ENCODE measurements around the gene LRP1-AS. TPM values are rescaled to one million over a fixed set of nuclear protein-coding genes. Genes with fewer than 3 reads are reported as not detected.

The LRP1-AS gene
- total and polyA plus RNA-seq, 10 of the 15 experiments (the other 5 are each of a cell fraction or from before 2014, with no cell fraction given): not detected

GRCh38 chr12:57110104-57111030 is 37.1 kb downstream of the LRP1-AS start (continued):
- no peak for TF ChIP-seq ZBTB11 (CRISPR knock-in tag; IDR thresholded peaks at IDR 0.05)
- no peak for TF ChIP-seq BCL11A (IDR thresholded peaks at IDR 0.05; ENCODE audit: low read depth, low read length)
- no peak for TF ChIP-seq SUZ12 (IDR thresholded peaks at IDR 0.05; ENCODE audit: unreplicated experiment)
- TF ChIP-seq CHD2 (IDR thresholded peaks at IDR 0.05; ENCODE audit: borderline replicate concordance, low read depth, low read length): no peak
- TF ChIP-seq EGR1 (IDR thresholded peaks at IDR 0.05; ENCODE audit: borderline replicate concordance in 1 of 2, low read depth in 2 of 2, low read length in 2 of 2): no peak
- no peak for TF ChIP-seq STAT3 (IDR thresholded peaks at IDR 0.05; ENCODE audit: low read depth, low read length)
- TF ChIP-seq IRF5 (IDR thresholded peaks at IDR 0.05; ENCODE audit: borderline replicate concordance): no peak
- TF ChIP-seq SIN3A (IDR thresholded peaks at IDR 0.05; ENCODE audit: low read depth, low read length): no peak; the same call in 1 of the 2 replicates
- TF ChIP-seq NR2F1 (conservative IDR thresholded peaks at IDR 0.05): peak; percentile 62
- 0 out of 2 replicates have a peak, but pooled peaks have one; percentile 43 for TF ChIP-seq IRF4 (IDR thresholded peaks at IDR 0.05; ENCODE audit: low read depth, low read length)
- TF ChIP-seq, protein P1, sequence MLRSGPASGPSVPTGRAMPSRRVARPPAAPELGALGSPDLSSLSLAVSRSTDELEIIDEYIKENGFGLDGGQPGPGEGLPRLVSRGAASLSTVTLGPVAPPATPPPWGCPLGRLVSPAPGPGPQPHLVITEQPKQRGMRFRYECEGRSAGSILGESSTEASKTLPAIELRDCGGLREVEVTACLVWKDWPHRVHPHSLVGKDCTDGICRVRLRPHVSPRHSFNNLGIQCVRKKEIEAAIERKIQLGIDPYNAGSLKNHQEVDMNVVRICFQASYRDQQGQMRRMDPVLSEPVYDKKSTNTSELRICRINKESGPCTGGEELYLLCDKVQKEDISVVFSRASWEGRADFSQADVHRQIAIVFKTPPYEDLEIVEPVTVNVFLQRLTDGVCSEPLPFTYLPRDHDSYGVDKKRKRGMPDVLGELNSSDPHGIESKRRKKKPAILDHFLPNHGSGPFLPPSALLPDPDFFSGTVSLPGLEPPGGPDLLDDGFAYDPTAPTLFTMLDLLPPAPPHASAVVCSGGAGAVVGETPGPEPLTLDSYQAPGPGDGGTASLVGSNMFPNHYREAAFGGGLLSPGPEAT (IDR thresholded peaks at IDR 0.05; ENCODE audit: low read depth): peak; percentile 3; the same call in 1 of the 2 replicates
- TF ChIP-seq ASH2L (IDR thresholded peaks at IDR 0.05; ENCODE audit: borderline replicate concordance, low read depth): no peak
- TF ChIP-seq SUPT20H (IDR thresholded peaks at IDR 0.05; ENCODE audit: borderline replicate concordance, control insufficient read depth, low read depth, low read length): no peak
- peak; percentile 71 for TF ChIP-seq BACH1 (IDR thresholded peaks at IDR 0.05; ENCODE audit: borderline replicate concordance)
- no peak for TF ChIP-seq BRCA1 (IDR thresholded peaks at IDR 0.05; ENCODE audit: low read depth, low read length)
- TF ChIP-seq MEF2A (IDR thresholded peaks at IDR 0.05; ENCODE audit: insufficient read depth, low read depth, low read length): no peak
- no peak for TF ChIP-seq SMC3 (IDR thresholded peaks at IDR 0.05; ENCODE audit: borderline replicate concordance, low read length)
- 0 out of 2 replicates have a peak, but pooled peaks have one; percentile 45 for TF ChIP-seq TCF12 (IDR thresholded peaks at IDR 0.05; ENCODE audit: low read depth, low read length)
- TF ChIP-seq SMAD5 (IDR thresholded peaks at IDR 0.05; ENCODE audit: low read depth): no peak
- TF ChIP-seq ZZZ3 (IDR thresholded peaks at IDR 0.05; ENCODE audit: control insufficient read depth, insufficient read length, low read depth): no peak
- no peak for TF ChIP-seq KAT2A (conservative IDR thresholded peaks at IDR 0.05; ENCODE audit: control insufficient read depth, low read depth, low read length)
- TF ChIP-seq IKZF1 (conservative IDR thresholded peaks at IDR 0.05): peak; percentile 20
- TF ChIP-seq DPF2 (IDR thresholded peaks at IDR 0.05): peak; percentile 32; the same call in 1 of the 2 replicates
- peak; percentile 73 for TF ChIP-seq MXI1 (IDR thresholded peaks at IDR 0.05; ENCODE audit: low read depth, low read length)

All from GM12878 (cell line).